HepG2 (cell line): ENCODE measurements around the gene PTH2. TPM values are rescaled to one million over a fixed set of nuclear protein-coding genes. Genes with fewer than 3 reads are reported as not detected.
A peak's percentile ranks its signal among the peaks of the same experiment; 100 is the strongest.

Experiments used
- DBP ChIP-seq: sonication (generic); formaldehyde crosslinking; IDR thresholded peaks from 2 replicates; pipeline ENCODE4 v1.4.0; 2020; ENCODE audit warnings: missing genetic modification reagents; ENCODE audit errors: not compliant biosample characterization
- GTF2F1 ChIP-seq: fragments of 150-350 bp; IDR thresholded peaks from 2 replicates; pipeline ENCODE4 v1.6.1; 2014; ENCODE audit warnings: low read length
- ISX ChIP-seq: sonication (generic); formaldehyde crosslinking; conservative IDR thresholded peaks from 2 replicates; pipeline ENCODE4 v1.5.0; 2020; ENCODE audit warnings: missing genetic modification reagents
- JARID2 ChIP-seq: sonication (generic); formaldehyde crosslinking; IDR thresholded peaks from 2 replicates; pipeline ENCODE4 v1.8.1; 2023; ENCODE audit warnings: missing genetic modification reagents, inconsistent platforms; ENCODE audit not compliant: insufficient replicate concordance
- LCORL ChIP-seq, 2 experiments: fragments of 450-650 bp in 1 of 2; sonication (generic) in 1 of 2; formaldehyde crosslinking in 1 of 2; IDR thresholded peaks; 2 replicates each; pipeline versions ENCODE4 v1.5.0 to v1.6.1; 2017 to 2020; ENCODE audit warnings: antibody characterized with exemption in 1 of 2, missing genetic modification reagents in 1 of 2
- MTA3 ChIP-seq: sonication (generic); formaldehyde crosslinking; IDR thresholded peaks from 2 replicates; pipeline ENCODE4 v1.4.0; 2020; ENCODE audit warnings: missing genetic modification reagents
- PPARG ChIP-seq: conservative IDR thresholded peaks from 2 replicates; pipeline ENCODE4 v1.6.1; 2016; ENCODE audit warnings: missing biosample characterization, missing genetic modification reagents
- SCMH1 ChIP-seq: sonication (generic); formaldehyde crosslinking; IDR thresholded peaks from 2 replicates; pipeline ENCODE4 v1.9.0; 2021; ENCODE audit warnings: missing genetic modification reagents, mild to moderate bottlenecking, borderline replicate concordance
- SKI ChIP-seq: fragments of 450-650 bp; IDR thresholded peaks from one replicate; pipeline ENCODE4 v1.6.1; 2018; ENCODE audit warnings: mild to moderate bottlenecking; ENCODE audit not compliant: partially characterized antibody
- SNAPC5 ChIP-seq: sonication (generic); formaldehyde crosslinking; IDR thresholded peaks from 2 replicates; pipeline ENCODE4 v1.8.1; 2023; ENCODE audit warnings: mild to moderate bottlenecking, missing genetic modification reagents, borderline replicate concordance
- TAF15 ChIP-seq: fragments of 200-400 bp; formaldehyde crosslinking; IDR thresholded peaks from one replicate; pipeline ENCODE4 v1.6.1; 2018; ENCODE audit warnings: mild to moderate bottlenecking, low read depth, low read length; ENCODE audit not compliant: poor library complexity, severe bottlenecking
- TMF1 ChIP-seq: sonication (generic); formaldehyde crosslinking; IDR thresholded peaks from 2 replicates; pipeline ENCODE4 v1.8.1; 2022; ENCODE audit warnings: low read depth, missing genetic modification reagents
- ZBTB40 ChIP-seq, 2 experiments: fragments of 450-650 bp in 1 of 2; sonication (generic) in 1 of 2; formaldehyde crosslinking in 1 of 2; IDR thresholded peaks; 2 replicates each; pipeline versions ENCODE4 v1.6.1 to v1.8.0; 2016 to 2022; ENCODE audit warnings: antibody characterized with exemption in 1 of 2, mild to moderate bottlenecking in 1 of 2, missing genetic modification reagents in 1 of 2
- ZNF556 ChIP-seq: sonication (generic); formaldehyde crosslinking; IDR thresholded peaks from 2 replicates; pipeline ENCODE4 v1.4.0; 2020; ENCODE audit warnings: mild to moderate bottlenecking, missing genetic modification reagents, borderline replicate concordance
- ZNF674 ChIP-seq: sonication (generic); formaldehyde crosslinking; IDR thresholded peaks from 2 replicates; pipeline ENCODE4 v1.5.0; 2020; ENCODE audit warnings: low read depth, mild to moderate bottlenecking, missing genetic modification reagents
- ZNF691 ChIP-seq: sonication (generic); formaldehyde crosslinking; IDR thresholded peaks from 2 replicates; pipeline ENCODE4 v1.4.0; 2020; ENCODE audit warnings: missing genetic modification reagents, low read depth, mild to moderate bottlenecking, borderline replicate concordance
- ZNF777 ChIP-seq: sonication (generic); formaldehyde crosslinking; IDR thresholded peaks from 2 replicates; pipeline ENCODE4 v1.4.0; 2020; ENCODE audit warnings: missing genetic modification reagents
- polyA plus RNA-seq, 8 experiments: library from polyadenylated mRNA; depleted of rRNA in 3 of 8; stranded (reverse) in 7 of 8; unstranded in 1 of 8; fragments of >200 nt; fragmentation: Illumina TruSeq in 4 of 8; extraction: Trizol in 4 of 8; gene quantifications; 2 replicates each; pipeline versions ENCODE4 v1.2.1 to v1.2.3, GENCODE V29; 2011 to 2016; ENCODE audit warnings: low read depth in 4 of 8, missing spikeins in 1 of 8, mixed read lengths in 1 of 8; ENCODE audit not compliant: insufficient read depth in 1 of 8
- total RNA-seq, 5 experiments: library from RNA; depleted of rRNA; stranded (reverse); fragments of >200 nt; fragmentation: Illumina TruSeq; extraction: Trizol; gene quantifications; 2 replicates each; pipeline ENCODE4 v1.2.3, GENCODE V29; 2016; ENCODE audit warnings: low read depth in 1 of 5

Gene PTH2
- total and polyA plus RNA-seq, 2 of the 13 experiments (the other 11 are each of a cell fraction or from before 2014, with no cell fraction given), result not detected

GRCh38 chr19:49451430-49452181, 28.4 kb upstream of the PTH2 start, which contains the start of gene PIH1D1 (continued):
- no peak for TF ChIP-seq GTF2F1
- TF ChIP-seq ZBTB40 (IDR thresholded peaks at IDR 0.05), result peak; percentile 86
- TF ChIP-seq ZBTB40 (CRISPR knock-in tag; IDR thresholded peaks at IDR 0.05), result no peak; the same call in 1 of the 2 replicates
- no peak for TF ChIP-seq JARID2 (CRISPR knock-in tag)
- no peak for TF ChIP-seq DBP (CRISPR knock-in tag)
- TF ChIP-seq PPARG (CRISPR knock-in tag), result no peak
- no peak for TF ChIP-seq SKI
- TF ChIP-seq SCMH1 (CRISPR knock-in tag), result no peak
- no peak for TF ChIP-seq ISX (CRISPR knock-in tag)
- no peak for TF ChIP-seq ZNF556 (CRISPR knock-in tag)
- TF ChIP-seq ZNF777, result no peak
- no peak for TF ChIP-seq TMF1 (CRISPR knock-in tag)
- no peak for TF ChIP-seq ZNF674 (CRISPR knock-in tag)
- TF ChIP-seq TAF15, result no peak
- no peak for TF ChIP-seq ZNF691 (CRISPR knock-in tag)
- no peak for TF ChIP-seq MTA3 (CRISPR knock-in tag)
- no peak for TF ChIP-seq LCORL (IDR thresholded peaks at IDR 0.05)
- 0 out of 2 replicates have a peak, but pooled peaks have one; percentile 35 for TF ChIP-seq LCORL (CRISPR knock-in tag; IDR thresholded peaks at IDR 0.05)
- TF ChIP-seq SNAPC5 (CRISPR knock-in tag), result no peak
